Upper lobe of left lung (tissue), 6 donors: ENCODE data around the gene ASB1. TPM values are rescaled to one million over a fixed set of nuclear protein-coding genes. Genes with fewer than 3 reads are reported as not detected.

Experiments used
- ATAC-seq, 2 donors: fragments of 200-7000 bp; cut with Tn5 transposase; one replicate each; pipeline ENCODE4 v1.9.1; 2022; ENCODE audit warnings: mild to moderate bottlenecking in 2 of 2, moderate library complexity in 2 of 2; ENCODE audit not compliant: low FRiP score in 2 of 2
- DNase-seq, 2 donors: peaks; one replicate each; pipeline ENCODE4 v3.0.0-alpha.2; 2019 to 2020
- H3K27ac ChIP-seq, 4 donors: fragments of 200-600 bp; sonication (generic); one replicate each; pipeline ENCODE4 v1.5.1; 2016 to 2019
- H3K27me3 ChIP-seq, 4 donors: fragments of 200-600 bp; sonication (generic); one replicate each; pipeline ENCODE4 v1.5.1; 2017 to 2019
- H3K36me3 ChIP-seq, 4 donors: fragments of 200-600 bp; sonication (generic); one replicate each; pipeline ENCODE4 v1.5.1; 2016 to 2019
- H3K4me1 ChIP-seq, 4 donors: fragments of 200-600 bp; sonication (generic); one replicate each; pipeline ENCODE4 v1.5.1; 2018 to 2019
- H3K4me3 ChIP-seq, 4 donors: fragments of 200-600 bp; sonication (generic); one replicate each; pipeline ENCODE4 v1.5.1; 2017 to 2019; ENCODE audit warnings: mild to moderate bottlenecking in 2 of 4, moderate library complexity in 1 of 4
- H3K9me3 ChIP-seq, 4 donors: fragments of 200-600 bp; sonication (generic); one replicate each; pipeline ENCODE4 v1.5.1; 2018 to 2019
- CTCF ChIP-seq, 6 experiments: fragments of 450-650 bp in 4 of 6; fragments of 200-600 bp in 2 of 6; sonication (generic) in 2 of 6; IDR thresholded peaks; one replicate each; pipeline ENCODE4 v1.5.1; 2016 to 2019; ENCODE audit warnings: antibody characterized with exemption in 6 of 6
- EP300 ChIP-seq, 4 donors: sonication (generic); formaldehyde crosslinking; IDR thresholded peaks; one replicate each; pipeline ENCODE4 v1.5.1; 2017; ENCODE audit warnings: antibody characterized with exemption in 4 of 4, control low read depth in 2 of 4
- POLR2A ChIP-seq, 4 donors: fragments of 450-650 bp; IDR thresholded peaks; one replicate each; pipeline ENCODE4 v1.5.1; 2016 to 2017; ENCODE audit warnings: antibody characterized with exemption in 4 of 4, mild to moderate bottlenecking in 2 of 4
- POLR2AphosphoS5 ChIP-seq, 2 donors: sonication (generic); formaldehyde crosslinking; IDR thresholded peaks; one replicate each; pipeline ENCODE4 v1.5.1; 2017; ENCODE audit warnings: antibody characterized with exemption in 2 of 2
- WGBS, 2 donors: methylation state at CpG; one replicate each; pipeline ENCODE4 v1.1.5; 2017 to 2018; 5-methylcytosine and 5-hydroxymethylcytosine counted together
- total RNA-seq, 6 donors: library from RNA; depleted of rRNA in 4 of 6; stranded (reverse); fragments of >200 nt in 4 of 6; gene quantifications; one replicate each; pipeline versions ENCODE4 v1.1.0 to v1.2.1, GENCODE V29; 2016 to 2021
- donor health status: DM: no; HTN: no; CAD: no; lungs with moderate emphysema.
- donor health status: DM: no; HTN: yes; CAD: no; lungs with severe emphysema.

The ASB1 gene
- total RNA-seq, 6 donors from 2014 or later: 12.7 to 29.4 (median 24.3) TPM

- H3K9me3 ChIP-seq: no peaks in the 10 kb centered on the region
- no peak overlapping the region for H3K4me3 ChIP-seq
- H3K27ac ChIP-seq: no peak overlapping the region
- DNase-seq (no peak), ATAC-seq (no peak)
- WGBS, 2 donors: 77 to 87% methylated on average over 13 to 14 of the region's 14 CpGs
- no peaks in the 10 kb centered on the region for H3K4me1 ChIP-seq
- H3K36me3 ChIP-seq: no peaks in the 10 kb centered on the region
- H3K27me3 ChIP-seq: no peaks in the 10 kb centered on the region
- no peak for TF ChIP-seq CTCF (IDR thresholded peaks at IDR 0.05)
- TF ChIP-seq EP300 (IDR thresholded peaks at IDR 0.05): no peak
- no peak for TF ChIP-seq POLR2A (IDR thresholded peaks at IDR 0.05)
- no peak for TF ChIP-seq POLR2AphosphoS5 (IDR thresholded peaks at IDR 0.05)
Observed at GRCh38 chr2:238487134-238487533, 60.4 kb downstream of the ASB1 start.

GRCh38 chr2:238487652-238488346 lies 61.1 kb downstream of the ASB1 start:
- no peak for ATAC-seq
- TF ChIP-seq POLR2A (IDR thresholded peaks at IDR 0.05) (no peak), CTCF (IDR thresholded peaks at IDR 0.05) (no peak), EP300 (IDR thresholded peaks at IDR 0.05) (no peak), POLR2AphosphoS5 (IDR thresholded peaks at IDR 0.05) (no peak)
- Histone ChIP-seq H3K27ac (no peak overlapping the region), H3K9me3 (no peaks in the 10 kb centered on the region), H3K36me3 (no peaks in the 10 kb centered on the region), H3K4me1 (no peaks in the 10 kb centered on the region), H3K27me3 (no peaks in the 10 kb centered on the region), H3K4me3 (no peak overlapping the region)
- DNase-seq: no peak
- WGBS, 2 donors: 90 to 93% methylated on average over 10 to 12 of the region's 12 CpGs

GRCh38 chr2:238488347-238488826 lies 61.7 kb downstream of the ASB1 start:
- TF ChIP-seq POLR2AphosphoS5 (IDR thresholded peaks at IDR 0.05) (no peak), EP300 (IDR thresholded peaks at IDR 0.05) (no peak), CTCF (IDR thresholded peaks at IDR 0.05) (no peak), POLR2A (IDR thresholded peaks at IDR 0.05) (no peak)
- H3K4me3 ChIP-seq: no peak overlapping the region
- DNase-seq (no peak), ATAC-seq (no peak)
- WGBS, 2 donors: 87 to 91% methylated on average over 6 to 10 of the region's 10 CpGs
- H3K27ac ChIP-seq: no peak overlapping the region
- no peaks in the 10 kb centered on the region for H3K36me3 ChIP-seq
- no peaks in the 10 kb centered on the region for H3K27me3 ChIP-seq
- H3K9me3 ChIP-seq: no peaks in the 10 kb centered on the region
- no peaks in the 10 kb centered on the region for H3K4me1 ChIP-seq

GRCh38 chr2:238489431-238489830 lies 62.7 kb downstream of the ASB1 start:
- Histone ChIP-seq H3K9me3 (no peaks in the 10 kb centered on the region), H3K4me1 (no peaks in the 10 kb centered on the region), H3K27ac (no peak overlapping the region), H3K4me3 (no peak overlapping the region), H3K27me3 (no peaks in the 10 kb centered on the region), H3K36me3 (no peaks in the 10 kb centered on the region)
- TF ChIP-seq POLR2A (IDR thresholded peaks at IDR 0.05) (no peak), CTCF (IDR thresholded peaks at IDR 0.05) (no peak), EP300 (IDR thresholded peaks at IDR 0.05) (no peak), POLR2AphosphoS5 (IDR thresholded peaks at IDR 0.05) (no peak)
- DNase-seq (no peak), ATAC-seq (peak in 1 of 2 donors; percentile 13)
- 92 to 93% methylated on average over 11 to 14 of the region's 14 CpGs for WGBS, 2 donors

GRCh38 chr2:238489896-238490295 lies 63.2 kb downstream of the ASB1 start:
- Histone ChIP-seq H3K9me3 (no peaks in the 10 kb centered on the region), H3K27me3 (no peaks in the 10 kb centered on the region), H3K36me3 (no peaks in the 10 kb centered on the region), H3K27ac (no peak overlapping the region), H3K4me1 (no peaks in the 10 kb centered on the region), H3K4me3 (no peak overlapping the region)
- TF ChIP-seq EP300 (IDR thresholded peaks at IDR 0.05): no peak
- no peak for DNase-seq
- ATAC-seq: no peak
